ENCODE results near the gene DUOXA1.
A peak's percentile ranks its signal among the peaks of the same experiment; 100 is the strongest.

DUOXA1 gene

GRCh38 chr15:45130291-45131000 is 767 bp upstream of the DUOXA1 start:
- DNase-seq, result no peak

- no peak for DNase-seq
Observed at GRCh38 chr15:45128971-45129639, 574 bp downstream of the DUOXA1 start.

- DNase-seq, result no peak
Observed at GRCh38 chr15:45126535-45127158, 3.0 kb downstream of the DUOXA1 start.

DNA sequence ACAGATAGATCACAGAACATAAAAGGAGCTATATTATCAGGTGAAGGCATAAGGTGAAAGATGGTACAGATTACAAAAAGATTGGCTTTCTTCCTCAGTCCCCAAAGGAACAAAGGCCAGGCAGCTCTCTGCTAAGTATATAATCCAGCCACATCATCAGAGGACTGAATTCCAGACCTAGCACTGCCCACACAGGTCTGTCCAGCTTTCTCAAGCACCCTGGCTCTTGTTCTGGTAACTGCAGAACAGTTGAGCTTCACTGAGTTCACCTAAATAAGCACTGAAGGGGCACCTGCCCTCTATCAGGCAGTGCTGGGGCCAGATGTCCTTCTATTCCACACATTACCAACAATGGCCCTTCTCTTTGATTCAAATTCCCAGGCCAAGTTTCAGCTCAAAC is 6.3 kb downstream of the DUOXA1 start:
- no peak for DNase-seq

DNA sequence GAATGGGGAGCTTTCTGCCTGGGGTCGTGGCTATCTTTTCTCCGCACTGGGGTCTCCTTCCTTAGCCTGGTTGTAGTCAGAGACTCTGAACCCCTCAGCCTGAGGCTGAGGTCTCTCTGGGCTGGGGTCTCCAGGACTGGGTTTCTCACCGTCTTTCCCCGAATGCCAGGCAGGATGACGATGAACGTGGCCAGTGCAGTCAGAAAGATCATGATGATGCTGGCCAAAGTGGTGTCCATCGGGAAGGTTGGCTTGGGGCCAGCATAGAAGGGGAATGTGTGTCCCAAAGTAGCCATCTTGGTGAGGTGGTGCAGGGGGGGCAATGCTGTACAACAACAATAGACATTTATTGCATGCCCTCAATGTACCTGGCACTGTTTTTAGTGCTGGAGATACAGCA is 7.0 kb downstream of the DUOXA1 start:
- no peak for DNase-seq

DNA sequence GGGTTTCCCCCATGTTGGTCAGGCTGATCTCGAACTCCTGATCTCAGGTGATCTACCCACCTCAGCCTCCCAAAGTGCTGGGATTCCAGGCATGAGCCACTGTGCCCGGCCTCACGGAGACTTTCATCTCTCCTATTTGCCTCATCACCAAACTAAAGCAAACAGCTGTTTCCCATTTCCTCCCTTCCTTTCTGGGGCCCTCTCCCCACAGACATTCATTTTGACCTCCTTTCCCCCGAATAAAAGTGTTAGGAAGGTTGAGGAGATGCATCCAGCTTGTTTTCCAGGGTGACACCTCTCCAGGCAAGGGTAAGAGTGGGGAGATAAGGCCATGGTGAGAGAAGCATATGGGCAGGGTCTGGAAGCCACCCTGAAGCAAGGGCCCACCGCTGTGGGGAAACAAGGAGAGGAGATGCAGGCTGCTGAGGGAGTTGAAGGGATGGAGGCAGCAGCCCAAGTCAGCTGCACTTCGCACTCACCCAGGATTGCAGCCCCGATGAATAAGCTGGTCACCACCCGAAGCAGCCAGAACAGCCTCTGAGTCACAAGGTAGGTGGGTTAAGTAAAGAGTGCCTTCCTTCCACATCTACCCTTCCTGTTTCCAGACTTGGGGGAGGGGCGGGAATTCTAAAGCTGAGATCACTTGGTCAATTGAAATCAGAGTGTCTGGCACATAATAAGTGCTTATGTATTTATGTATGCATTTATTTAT is 7.8 kb downstream of the DUOXA1 start:
- peak; percentile 69 for DNase-seq

GRCh38 chr15:45121020-45121419 is 8.7 kb downstream of the DUOXA1 start:
- no peak for DNase-seq

DNA sequence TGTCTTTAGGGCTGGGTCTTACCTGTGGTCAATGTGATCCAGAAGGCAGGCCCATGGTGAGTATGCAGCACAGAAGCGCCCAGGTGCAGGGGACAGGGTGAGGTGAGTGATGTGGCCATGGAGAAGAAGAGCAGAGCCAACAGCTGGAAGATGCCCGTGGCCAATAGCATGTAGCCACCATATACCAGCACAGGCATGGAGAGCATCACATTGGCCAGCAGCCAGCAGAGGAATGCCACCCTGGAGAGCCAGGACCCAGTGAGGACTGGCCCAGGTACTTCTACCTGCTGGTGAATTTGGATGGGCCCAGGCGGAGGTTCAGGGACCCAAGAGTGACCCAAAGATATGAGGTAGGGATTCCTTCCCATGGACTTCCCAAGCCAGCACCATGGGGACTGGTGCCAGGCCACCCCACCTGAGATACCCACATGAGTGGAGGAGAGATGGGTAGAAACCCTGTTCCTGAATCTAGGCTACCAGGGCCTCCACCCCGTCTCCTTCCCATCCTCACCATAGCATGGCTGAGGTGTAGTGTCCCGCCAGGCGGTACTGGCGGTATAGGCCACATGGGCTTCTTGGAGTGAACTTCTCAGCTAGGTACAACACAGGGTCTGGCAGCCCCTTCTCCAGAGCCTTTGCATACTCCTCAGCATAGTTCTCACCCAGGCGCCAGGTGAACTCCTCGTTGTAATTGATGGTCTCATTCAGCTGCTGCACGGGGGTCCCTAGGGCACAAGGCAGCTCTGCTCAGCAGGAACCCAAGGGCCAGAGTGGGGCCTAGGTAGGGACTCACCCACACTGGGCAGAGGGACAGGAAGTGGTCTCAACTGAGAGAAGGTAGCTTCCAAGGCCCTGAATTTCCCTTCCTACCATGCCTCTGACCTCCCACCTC is 9.4 kb downstream of the DUOXA1 start:
- DNase-seq, result no peak

- DNase-seq, result no peak
Observed at GRCh38 chr15:45118996-45119395, 10.7 kb downstream of the DUOXA1 start.

GRCh38 chr15:45118131-45118588 is 11.5 kb downstream of the DUOXA1 start:
- peak; percentile 96 for DNase-seq

DNA sequence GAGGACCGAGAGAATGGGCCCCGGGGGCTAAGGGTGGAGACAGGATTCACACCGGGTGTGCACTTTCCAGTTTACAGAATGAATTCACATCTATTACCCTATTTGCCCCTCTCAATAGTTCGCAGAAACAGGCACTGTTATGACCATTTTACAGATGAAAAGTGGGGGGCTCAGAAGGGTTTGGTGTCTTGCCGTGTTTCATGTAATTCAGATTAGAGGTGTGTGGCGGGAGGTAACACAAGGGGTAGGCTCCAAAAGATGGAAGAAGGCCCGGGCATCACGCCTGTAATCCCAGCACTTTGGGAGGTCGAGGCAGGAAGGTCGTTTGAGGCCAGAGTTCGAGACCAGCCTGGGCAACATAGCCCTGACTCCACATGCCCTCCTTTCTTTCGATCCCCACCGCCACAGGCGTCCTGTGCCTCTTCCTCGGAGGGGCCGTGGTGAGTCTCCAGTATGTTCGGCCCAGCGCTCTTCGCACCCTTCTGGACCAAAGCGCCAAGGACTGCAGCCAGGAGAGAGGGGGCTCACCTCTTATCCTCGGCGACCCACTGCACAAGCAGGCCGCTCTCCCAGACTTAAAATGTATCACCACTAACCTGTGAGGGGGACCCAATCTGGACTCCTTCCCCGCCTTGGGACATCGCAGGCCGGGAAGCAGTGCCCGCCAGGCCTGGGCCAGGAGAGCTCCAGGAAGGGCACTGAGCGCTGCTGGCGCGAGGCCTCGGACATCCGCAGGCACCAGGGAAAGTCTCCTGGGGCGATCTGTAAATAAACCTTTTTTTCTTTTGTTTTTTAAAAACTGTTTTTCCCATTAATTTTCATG is 12.2 kb downstream of the DUOXA1 start:
- no peak for DNase-seq

GRCh38 chr15:45116482-45117307 is 13.0 kb downstream of the DUOXA1 start:
- no peak for DNase-seq

DNA sequence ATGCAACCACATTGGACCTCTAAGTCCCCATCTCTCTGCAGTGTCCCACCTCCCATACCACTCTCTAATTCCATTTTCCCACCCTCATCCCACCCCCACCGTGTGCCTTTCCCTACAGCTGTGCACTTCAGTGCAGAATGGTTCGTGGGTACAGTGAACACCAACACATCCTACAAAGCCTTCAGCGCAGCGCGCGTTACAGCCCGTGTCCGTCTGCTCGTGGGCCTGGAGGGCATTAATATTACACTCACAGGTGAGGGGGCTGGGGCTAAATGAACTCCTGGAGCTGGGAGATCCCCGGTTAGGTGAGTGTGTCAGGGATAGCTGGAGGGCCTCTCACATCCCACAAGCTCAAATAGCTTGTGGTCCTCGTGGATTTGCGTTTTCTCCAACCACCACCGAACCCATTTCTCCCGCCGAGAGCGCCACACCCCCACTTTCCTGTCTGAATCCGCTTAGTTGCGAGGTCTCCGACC is 13.6 kb downstream of the DUOXA1 start:
- DNase-seq, result no peak

DNA sequence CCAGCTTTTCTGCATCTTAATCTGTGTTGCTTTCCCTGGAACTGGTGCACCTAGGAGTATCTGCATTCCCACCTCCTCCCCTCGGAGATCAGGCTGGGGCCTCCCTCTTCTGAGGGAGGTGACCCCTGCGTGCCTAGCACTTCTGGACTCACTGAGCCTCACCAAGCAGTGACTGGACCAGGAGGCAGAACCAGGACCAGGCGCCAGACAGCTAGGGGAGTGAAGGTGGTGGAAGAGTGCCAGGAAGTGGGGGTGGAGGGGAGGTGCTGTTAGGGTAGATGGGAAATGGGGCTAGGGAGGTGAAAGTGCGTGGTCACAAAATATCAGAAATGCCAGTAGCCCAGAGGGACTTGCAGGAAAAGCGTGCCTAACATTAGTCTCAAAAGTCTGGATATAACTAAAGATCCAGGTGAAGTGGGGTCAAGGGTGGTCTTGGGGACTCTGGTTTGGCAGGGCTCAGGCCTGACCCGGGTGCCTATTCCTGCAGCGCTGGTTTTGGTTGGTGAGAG is 14.3 kb downstream of the DUOXA1 start:
- DNase-seq, result no peak

- no peak for DNase-seq
Observed at GRCh38 chr15:45114751-45115085, 15.0 kb downstream of the DUOXA1 start.

DNA sequence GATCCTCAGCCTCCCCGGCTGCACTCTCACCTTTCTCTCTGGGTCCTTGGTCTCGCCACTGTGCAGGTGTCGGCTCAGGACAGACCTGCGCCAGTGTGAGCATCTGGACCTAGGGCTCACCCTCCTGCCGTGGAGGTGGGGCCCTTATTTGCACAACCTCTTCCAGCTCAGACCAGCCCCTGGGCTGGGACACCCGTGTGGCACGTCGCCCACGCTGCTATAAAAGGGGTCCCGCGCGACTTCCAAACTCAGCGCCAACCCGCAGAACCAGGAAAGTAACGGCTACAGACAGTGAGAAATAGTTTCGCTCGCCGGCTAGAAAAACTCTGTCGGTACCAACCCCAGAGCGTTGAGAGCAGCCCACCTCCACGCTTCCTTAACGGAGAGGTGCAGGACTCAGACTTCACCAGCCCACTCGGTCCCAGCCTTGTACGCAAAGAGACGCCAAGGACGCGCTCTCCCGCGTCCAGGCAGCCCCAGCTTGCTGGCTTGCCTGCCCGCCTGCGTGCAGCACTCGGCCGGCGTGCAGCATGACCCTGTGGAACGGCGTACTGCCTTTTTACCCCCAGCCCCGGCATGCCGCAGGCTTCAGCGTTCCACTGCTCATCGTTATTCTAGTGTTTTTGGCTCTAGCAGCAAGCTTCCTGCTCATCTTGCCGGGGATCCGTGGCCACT is 15.5 kb downstream of the DUOXA1 start, which contains the start of the genes DUOX2 and DUOXA2:
DUOX2 (minus strand) TSS at position 97 of the 675 bp plus-strand sequence. CDS start 761 bp downstream, outside the sequence.
DUOXA2 (plus strand) TSS at position 251 of the 675 bp plus-strand sequence; CDS start at position 531, 280 bp downstream.
- DNase-seq, result peak; percentile 15

GRCh38 chr15:45113380-45113990 is 16.2 kb downstream of the DUOXA1 start:
- DNase-seq, result no peak

DNA sequence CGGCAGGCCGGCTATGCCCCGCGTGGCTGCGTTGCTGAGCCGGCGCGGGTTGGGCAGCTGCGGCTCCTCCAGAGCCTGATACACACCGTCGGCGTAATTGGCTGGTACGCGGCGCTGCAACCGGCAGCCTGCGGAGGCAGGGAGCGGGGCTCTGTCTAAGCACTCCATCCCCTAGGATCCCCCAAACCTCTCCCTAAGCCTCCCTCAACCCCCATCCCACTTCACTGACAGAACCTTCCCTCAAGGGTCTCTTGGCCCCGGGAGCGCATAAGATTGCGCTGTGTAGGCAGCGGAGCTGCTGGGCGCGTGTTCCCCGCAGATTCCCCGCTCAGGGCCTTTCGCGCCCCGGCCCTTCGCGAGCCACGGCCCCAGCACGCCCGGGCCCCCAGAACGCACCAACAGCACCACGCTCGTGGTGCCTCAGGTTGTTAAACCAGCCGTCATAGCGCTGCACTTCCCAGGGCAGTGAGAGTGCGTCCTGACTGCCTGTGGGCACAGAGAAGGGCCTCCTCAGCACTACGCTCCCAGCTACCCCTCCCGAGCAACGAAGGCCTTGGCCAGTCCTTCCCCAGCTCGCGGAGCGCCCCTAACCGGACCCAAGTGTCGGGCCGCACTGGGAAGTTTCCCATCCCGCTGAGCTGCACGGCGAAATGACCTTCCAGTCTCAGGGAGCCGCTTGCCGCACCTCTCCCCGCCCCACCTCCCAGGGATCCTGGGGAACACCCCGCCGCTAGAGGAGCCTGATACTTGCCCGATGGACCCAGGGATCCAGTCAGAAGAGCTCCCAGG is 16.9 kb downstream of the DUOXA1 start:
- no peak for DNase-seq
